NT2/D1 (cell line): ENCODE measurements around the gene TAF15.

ENCODE experiments used
- DNase-seq: peaks from one replicate; pipeline ENCODE4 v3.0.0-alpha.2; 2011; ENCODE audit warnings: low read depth, low spot score
- H3K27me3 ChIP-seq: 2 replicates; pipeline ENCODE4 v1.6.0; 2011; ENCODE audit warnings: mild to moderate bottlenecking; ENCODE audit not compliant: insufficient read length, insufficient read depth
- H3K36me3 ChIP-seq: 2 replicates; pipeline ENCODE4 v1.6.1; 2011; ENCODE audit warnings: mild to moderate bottlenecking, low read length, mixed read lengths; ENCODE audit not compliant: insufficient read depth, insufficient read length
- H3K4me1 ChIP-seq: 2 replicates; pipeline ENCODE4 v1.5.1; 2011; ENCODE audit not compliant: insufficient read depth, insufficient read length
- H3K4me3 ChIP-seq: 2 replicates; pipeline ENCODE4 v1.5.1; 2011; ENCODE audit warnings: low read depth; ENCODE audit not compliant: insufficient read length
- H3K9ac ChIP-seq: 2 replicates; pipeline ENCODE4 v1.6.0; 2011; ENCODE audit warnings: low read depth; ENCODE audit not compliant: insufficient read length
- H3K9me3 ChIP-seq: 2 replicates; pipeline ENCODE4 v1.5.1; 2011; ENCODE audit warnings: mild to moderate bottlenecking, low read length; ENCODE audit not compliant: insufficient read depth
- SUZ12 ChIP-seq: IDR thresholded peaks from 2 replicates; pipeline ENCODE4 v1.6.1; 2011; ENCODE audit not compliant: insufficient read length, insufficient read depth; ENCODE audit errors: extremely low read depth
- YY1 ChIP-seq: IDR thresholded peaks from 2 replicates; pipeline ENCODE4 v1.6.1; 2011; ENCODE audit not compliant: insufficient read length, insufficient read depth
- ZNF274 ChIP-seq: IDR thresholded peaks from 2 replicates; pipeline ENCODE4 v1.6.1; 2011; ENCODE audit warnings: mild to moderate bottlenecking, low read depth, low read length

Gene TAF15

DNA sequence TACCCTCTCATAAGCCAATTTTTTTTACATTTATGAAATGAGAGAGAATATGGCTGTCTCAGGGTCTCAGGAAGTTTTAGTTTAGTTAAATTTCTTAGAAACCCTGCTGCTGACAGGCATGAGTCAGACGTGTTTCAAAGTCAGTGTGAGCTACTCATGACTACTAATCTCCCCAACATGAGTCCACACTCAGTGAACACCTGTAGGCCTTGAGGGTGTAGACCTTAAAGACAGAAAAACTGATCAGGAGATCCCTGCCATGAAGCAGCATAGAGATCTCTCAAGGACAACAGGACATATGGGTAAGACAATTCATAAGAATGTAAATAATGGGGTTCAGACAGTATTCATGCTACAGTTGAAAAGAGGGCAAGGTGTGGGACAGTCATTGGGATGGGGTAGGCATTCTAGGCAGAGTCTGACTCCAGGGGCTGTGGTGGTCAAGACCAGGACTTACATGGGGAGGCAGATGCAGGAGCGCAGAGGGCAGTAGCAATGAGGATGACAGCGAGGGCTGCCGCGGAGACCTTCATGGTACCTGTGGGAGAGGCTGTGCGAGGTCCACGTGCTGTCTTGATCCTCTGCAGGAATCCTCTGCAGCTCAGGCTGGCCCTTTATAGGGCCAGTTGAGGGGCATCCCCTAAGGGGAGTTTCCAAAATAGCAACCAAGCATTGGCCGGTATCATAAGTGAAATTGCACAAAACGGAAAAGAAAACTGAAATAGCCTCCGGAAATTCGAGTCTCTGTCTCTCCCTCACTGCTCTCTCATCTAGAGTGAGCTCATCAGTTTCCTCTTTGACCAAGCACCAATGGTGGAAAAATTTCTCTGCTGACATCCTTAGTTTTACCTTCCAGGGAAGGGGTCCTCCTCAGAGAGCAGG, 70.7 kb downstream of the TAF15 start, which contains the start of gene CCL5:
TSS of gene CCL5 (minus strand) at position 588 of the 882 bp plus-strand sequence.
- H3K9me3 ChIP-seq: no peaks in the 10 kb centered on the region
- no peaks in the 10 kb centered on the region for H3K4me1 ChIP-seq
- H3K9ac ChIP-seq: no peak within 1 kb of the TSS
- no peak for TF ChIP-seq YY1
- TF ChIP-seq SUZ12: no peak
- no peak for TF ChIP-seq ZNF274
- no peak within 1 kb of the TSS for H3K4me3 ChIP-seq
- H3K27me3 ChIP-seq: no peaks in the 10 kb centered on the region
- no peaks in the 10 kb centered on the region for H3K36me3 ChIP-seq
- no peak for DNase-seq

DNA sequence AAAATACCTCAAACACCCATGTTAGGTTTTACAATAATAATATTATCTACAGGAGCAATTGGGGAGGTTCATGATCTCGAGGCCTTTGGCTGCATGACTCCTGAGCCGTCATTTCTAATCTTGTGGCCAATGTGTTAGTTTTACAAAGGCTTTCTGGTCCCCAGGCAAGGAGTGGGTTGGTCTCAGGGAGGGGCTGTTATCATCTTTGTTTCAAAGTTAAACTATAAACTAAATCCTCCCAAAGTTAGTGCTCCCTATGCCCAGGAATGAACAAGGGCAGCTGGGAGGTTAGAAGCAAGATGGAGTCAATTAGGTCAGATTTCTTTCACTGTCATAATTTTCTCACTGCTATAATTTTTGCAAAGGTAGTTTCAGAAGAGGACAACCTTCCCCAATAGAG, 80.0 kb downstream of the TAF15 start:
- Histone ChIP-seq H3K9ac (no peak overlapping the region), H3K4me1 (no peaks in the 10 kb centered on the region), H3K27me3 (no peaks in the 10 kb centered on the region), H3K4me3 (no peak overlapping the region), H3K36me3 (no peaks in the 10 kb centered on the region), H3K9me3 (no peaks in the 10 kb centered on the region)
- no peak for TF ChIP-seq SUZ12
- TF ChIP-seq ZNF274: no peak
- no peak for TF ChIP-seq YY1
- no peak for DNase-seq

DNA sequence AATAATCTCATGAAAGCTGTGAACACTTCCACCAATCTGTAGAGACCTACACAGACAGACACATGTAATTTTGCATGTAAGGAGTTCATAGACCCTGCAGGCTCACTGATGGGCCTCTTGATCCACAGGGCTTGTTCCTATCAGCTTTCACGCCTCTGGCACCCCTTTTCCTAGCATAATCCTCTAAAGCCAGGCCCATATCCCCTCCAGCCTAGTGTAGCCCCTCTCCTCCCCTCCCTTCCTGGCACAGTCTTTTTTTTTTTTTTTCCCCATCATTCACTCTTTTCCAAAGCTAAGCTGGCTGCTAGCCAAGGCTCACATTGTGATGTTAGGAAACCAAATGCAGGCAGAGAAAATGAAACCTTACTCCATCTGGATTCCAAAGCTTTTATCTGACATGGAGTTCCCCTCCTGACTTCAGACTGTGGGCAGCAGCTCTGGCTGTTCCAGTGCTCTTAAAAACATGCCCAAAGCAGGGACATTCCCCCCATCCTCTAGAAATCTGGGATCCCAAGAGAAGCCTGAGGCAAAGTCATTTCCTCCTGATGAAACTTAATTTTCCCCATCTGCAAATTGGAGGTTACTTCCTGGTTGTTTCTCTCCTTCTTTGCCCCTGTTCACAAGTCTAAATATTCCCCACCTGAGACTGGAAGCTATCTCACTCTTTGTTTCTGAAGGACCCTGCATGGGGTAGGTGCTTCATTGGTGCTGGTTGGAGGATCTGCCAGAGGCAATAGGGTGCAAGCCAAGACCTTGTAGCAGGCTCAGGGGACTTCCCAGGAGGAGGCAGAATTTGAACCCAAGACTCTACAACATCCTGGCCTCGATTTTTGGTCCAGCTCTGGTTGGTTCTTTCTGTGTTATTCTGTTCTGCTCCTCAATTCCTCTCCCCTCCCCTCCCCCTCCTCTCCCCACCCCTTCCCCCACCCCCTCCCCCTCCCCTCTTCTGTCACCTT, 80.8 kb downstream of the TAF15 start:
- Histone ChIP-seq H3K36me3 (no peaks in the 10 kb centered on the region), H3K27me3 (no peaks in the 10 kb centered on the region), H3K9me3 (no peaks in the 10 kb centered on the region), H3K4me1 (no peaks in the 10 kb centered on the region), H3K4me3 (no peak overlapping the region), H3K9ac (no peak overlapping the region)
- no peak for TF ChIP-seq YY1
- no peak for TF ChIP-seq ZNF274
- no peak for TF ChIP-seq SUZ12
- DNase-seq: no peak

DNA sequence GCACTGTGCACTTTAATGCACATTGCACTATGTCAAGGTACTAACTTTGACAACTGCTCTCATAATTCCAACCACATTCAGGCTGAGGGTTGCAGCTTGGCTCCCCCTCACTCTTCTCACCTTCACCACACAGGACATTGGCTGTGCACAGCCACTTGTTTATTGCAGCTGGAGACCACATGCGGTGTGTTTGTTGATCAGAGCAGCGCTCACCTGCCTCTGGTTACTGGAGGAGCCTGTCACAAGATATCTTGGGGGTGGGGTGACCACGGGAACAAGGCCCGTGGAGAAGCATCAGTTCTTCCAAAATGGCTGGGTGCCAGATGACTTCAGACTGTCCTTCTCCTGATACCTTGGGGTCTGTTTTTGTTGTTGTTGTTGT, 81.5 kb downstream of the TAF15 start:
- no peaks in the 10 kb centered on the region for H3K4me1 ChIP-seq
- no peaks in the 10 kb centered on the region for H3K27me3 ChIP-seq
- no peak for TF ChIP-seq YY1
- no peaks in the 10 kb centered on the region for H3K9me3 ChIP-seq
- no peak overlapping the region for H3K4me3 ChIP-seq
- DNase-seq: no peak
- H3K36me3 ChIP-seq: no peaks in the 10 kb centered on the region
- H3K9ac ChIP-seq: no peak overlapping the region

DNA sequence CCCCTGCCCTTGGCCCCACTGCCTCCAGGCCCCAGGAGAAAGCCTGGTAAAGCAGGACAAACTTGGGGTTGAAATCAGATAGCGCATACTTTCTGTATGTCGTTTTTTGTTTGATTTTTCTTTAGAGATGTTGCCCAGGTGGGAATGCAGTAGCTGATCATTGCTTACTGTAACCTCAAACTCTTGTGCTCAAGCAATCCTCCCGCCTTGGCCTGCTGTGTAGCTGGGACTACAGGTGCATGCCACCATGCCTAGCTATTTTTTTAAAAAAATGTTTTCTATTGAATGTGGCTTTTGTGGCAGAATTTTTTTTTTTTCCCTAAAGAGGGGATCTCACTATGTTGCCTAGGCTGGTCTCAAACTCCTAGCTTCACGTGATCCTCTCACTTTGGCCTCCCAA, 82.0 kb downstream of the TAF15 start:
- Histone ChIP-seq H3K4me1 (no peaks in the 10 kb centered on the region), H3K27me3 (no peaks in the 10 kb centered on the region), H3K4me3 (no peak overlapping the region), H3K36me3 (no peaks in the 10 kb centered on the region), H3K9ac (no peak overlapping the region), H3K9me3 (no peaks in the 10 kb centered on the region)
- no peak for TF ChIP-seq ZNF274
- TF ChIP-seq YY1: no peak
- no peak for TF ChIP-seq SUZ12
- no peak for DNase-seq

DNA sequence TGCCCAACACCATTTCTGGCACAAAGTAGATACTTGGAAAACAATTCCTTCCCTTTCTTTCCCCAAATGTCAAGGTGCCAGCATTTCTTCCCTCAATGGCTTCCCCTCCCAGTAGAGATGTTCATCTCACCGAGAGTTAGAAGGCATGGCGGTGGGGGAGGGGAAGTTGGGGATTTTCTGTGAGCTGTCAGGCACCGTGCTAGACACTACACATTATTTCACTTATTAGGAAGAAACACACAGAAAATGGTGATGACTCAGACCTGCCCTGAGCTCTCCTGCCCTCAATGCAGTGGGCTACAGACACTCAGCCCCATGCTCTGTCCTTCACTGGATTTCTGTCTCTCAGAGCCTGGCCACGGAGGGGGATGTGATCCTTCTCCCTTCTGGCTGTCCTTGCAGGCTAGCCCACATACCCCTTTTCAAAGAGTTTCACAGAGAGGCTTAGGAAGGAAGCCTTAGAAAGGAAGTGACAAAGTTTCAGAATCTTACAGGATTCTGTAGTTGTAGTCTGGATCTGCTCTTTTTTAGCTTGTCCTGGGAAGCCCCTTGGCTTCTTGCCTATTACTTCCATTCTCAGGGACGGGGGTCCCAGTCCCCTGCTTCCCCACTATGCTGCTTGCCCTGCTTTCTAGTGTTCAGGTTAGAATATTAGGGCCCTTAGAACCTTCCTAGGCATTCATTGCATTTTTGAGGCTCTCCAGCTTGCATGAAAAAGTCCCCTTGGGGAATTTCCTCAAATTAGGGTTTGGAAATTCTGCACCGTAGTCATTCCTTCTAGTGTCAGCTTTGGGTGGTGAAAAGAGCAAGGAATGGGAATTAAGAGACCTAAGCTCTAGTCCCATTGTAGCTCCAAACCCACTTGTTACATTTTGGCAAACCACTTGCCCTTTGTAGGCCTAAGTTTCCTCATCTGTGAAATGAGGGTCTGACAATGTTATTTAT, 83.1 kb downstream of the TAF15 start:
- no peak for TF ChIP-seq YY1
- no peak for TF ChIP-seq SUZ12
- no peak for TF ChIP-seq ZNF274
- no peak for DNase-seq
- Histone ChIP-seq H3K9me3 (no peaks in the 10 kb centered on the region), H3K9ac (no peak overlapping the region), H3K4me3 (no peak overlapping the region), H3K4me1 (no peaks in the 10 kb centered on the region), H3K36me3 (no peaks in the 10 kb centered on the region), H3K27me3 (no peaks in the 10 kb centered on the region)
